SK-N-SH treated with all-trans-retinoic acid at 6 μM for 48 hours (cell line): ENCODE results near the gene HLA-G.

ENCODE experiments used
- ATAC-seq: fragments of 200-7000 bp; cut with Tn5 transposase; 3 replicates; pipeline ENCODE4 v1.9.1; 2020; ENCODE audit warnings: mild to moderate bottlenecking, moderate library complexity
- ARNTL ChIP-seq: fragments of 450-650 bp; formaldehyde crosslinking; IDR thresholded peaks from 2 replicates; pipeline ENCODE4 v1.5.0; 2020; ENCODE audit warnings: low read depth, mild to moderate bottlenecking, moderate library complexity, borderline replicate concordance
- BACH2 ChIP-seq: fragments of 250-450 bp; sonication (Bioruptor Pico); IDR thresholded peaks from 2 replicates; pipeline ENCODE4 v1.9.0; 2021; ENCODE audit warnings: mild to moderate bottlenecking, borderline replicate concordance
- ESRRG ChIP-seq: fragments of 250-450 bp; sonication (Bioruptor Pico); IDR thresholded peaks from 2 replicates; pipeline ENCODE4 v1.6.1; 2021; ENCODE audit warnings: mild to moderate bottlenecking
- GLIS3 ChIP-seq: fragments of 250-450 bp; sonication (Bioruptor Pico); IDR thresholded peaks from 2 replicates; pipeline ENCODE4 v1.5.0; 2020; ENCODE audit warnings: mild to moderate bottlenecking, moderate library complexity
- ISL1 ChIP-seq: fragments of 250-450 bp; sonication (Bioruptor Pico); IDR thresholded peaks from 2 replicates; pipeline ENCODE4 v2.1.2; 2022; ENCODE audit warnings: mild to moderate bottlenecking, moderate library complexity
- OSR1 ChIP-seq: fragments of 250-450 bp; sonication (Bioruptor Pico); IDR thresholded peaks from 2 replicates; pipeline ENCODE4 v1.8.0; 2022; ENCODE audit warnings: moderate library complexity, mild to moderate bottlenecking, inconsistent platforms
- PPARA ChIP-seq: fragments of 250-450 bp; sonication (Bioruptor Pico); IDR thresholded peaks from 2 replicates; pipeline ENCODE4 v1.5.0; 2020; ENCODE audit warnings: mild to moderate bottlenecking, borderline replicate concordance
- SNAI2 ChIP-seq: fragments of 250-450 bp; sonication (Bioruptor Pico); IDR thresholded peaks from 2 replicates; pipeline ENCODE4 v1.5.0; 2020; ENCODE audit warnings: mild to moderate bottlenecking, moderate library complexity
- TCF4 ChIP-seq: fragments of 250-450 bp; sonication (Bioruptor Pico); IDR thresholded peaks from 2 replicates; pipeline ENCODE4 v1.8.0; 2021; ENCODE audit warnings: mild to moderate bottlenecking, moderate library complexity, borderline replicate concordance
- TOX ChIP-seq: fragments of 250-450 bp; sonication (Bioruptor Pico); IDR thresholded peaks from 2 replicates; pipeline ENCODE4 v1.8.0; 2021; ENCODE audit warnings: mild to moderate bottlenecking, moderate library complexity, borderline replicate concordance
- ZC3H10 ChIP-seq: fragments of 250-450 bp; sonication (Bioruptor Pico); IDR thresholded peaks from 2 replicates; pipeline ENCODE4 v1.5.1; 2021; ENCODE audit warnings: mild to moderate bottlenecking, moderate library complexity
- ZFP3 ChIP-seq: fragments of 250-450 bp; sonication (Bioruptor Pico); IDR thresholded peaks from 2 replicates; pipeline ENCODE4 v1.5.0; 2020; ENCODE audit warnings: mild to moderate bottlenecking, moderate library complexity
- ZFP30 ChIP-seq: fragments of 450-650 bp; formaldehyde crosslinking; IDR thresholded peaks from 2 replicates; pipeline ENCODE4 v1.5.0; 2022; ENCODE audit warnings: mild to moderate bottlenecking, moderate library complexity
- ZNF565 ChIP-seq: fragments of 450-650 bp; formaldehyde crosslinking; conservative IDR thresholded peaks from 2 replicates; pipeline ENCODE4 v1.5.0; 2020; ENCODE audit warnings: low read depth, mild to moderate bottlenecking, moderate library complexity
- ZNF70 ChIP-seq: fragments of 450-650 bp; formaldehyde crosslinking; IDR thresholded peaks from 2 replicates; pipeline ENCODE4 v1.5.0; 2020; ENCODE audit warnings: mild to moderate bottlenecking, moderate library complexity
- ZNF8 ChIP-seq: fragments of 450-650 bp; formaldehyde crosslinking; IDR thresholded peaks from 2 replicates; pipeline ENCODE4 v1.5.0; 2020; ENCODE audit warnings: mild to moderate bottlenecking, moderate library complexity
- TF ChIP-seq, protein P1 (sequence below): fragments of 250-450 bp; sonication (Bioruptor Pico); IDR thresholded peaks from 2 replicates; pipeline ENCODE4 v1.5.1; 2020; ENCODE audit warnings: low read depth, mild to moderate bottlenecking, moderate library complexity
- TF ChIP-seq, protein P2 (sequence below): fragments of 250-450 bp; sonication (Bioruptor Pico); IDR thresholded peaks from 2 replicates; pipeline ENCODE4 v1.8.0; 2020; ENCODE audit warnings: mild to moderate bottlenecking, moderate library complexity, borderline replicate concordance
- TF ChIP-seq, protein P3 (sequence below): fragments of 250-450 bp; sonication (Bioruptor Pico); IDR thresholded peaks from 2 replicates; pipeline ENCODE4 v1.5.1; 2021; ENCODE audit warnings: mild to moderate bottlenecking, moderate library complexity
- TF ChIP-seq, protein P4 (sequence below): fragments of 250-450 bp; sonication (Bioruptor Pico); IDR thresholded peaks from 2 replicates; pipeline ENCODE4 v1.8.0; 2021; ENCODE audit warnings: low read depth, mild to moderate bottlenecking, moderate library complexity, borderline replicate concordance

HLA-G gene

DNA sequence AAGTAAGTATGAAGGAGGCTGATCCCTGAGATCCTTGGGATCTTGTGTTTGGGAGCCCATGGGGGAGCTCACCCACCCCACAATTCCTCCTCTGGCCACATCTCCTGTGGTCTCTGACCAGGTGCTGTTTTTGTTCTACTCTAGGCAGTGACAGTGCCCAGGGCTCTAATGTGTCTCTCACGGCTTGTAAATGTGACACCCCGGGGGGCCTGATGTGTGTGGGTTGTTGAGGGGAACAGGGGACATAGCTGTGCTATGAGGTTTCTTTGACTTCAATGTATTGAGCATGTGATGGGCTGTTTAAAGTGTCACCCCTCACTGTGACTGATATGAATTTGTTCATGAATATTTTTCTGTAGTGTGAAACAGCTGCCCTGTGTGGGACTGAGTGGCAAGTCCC lies 2.8 kb downstream of the HLA-G start:
- no peak for ATAC-seq
- TF ChIP-seq OSR1 (CRISPR knock-in tag) (no peak), ISL1 (CRISPR knock-in tag) (no peak), ARNTL (no peak), ZC3H10 (CRISPR knock-in tag) (no peak), ESRRG (CRISPR knock-in tag) (no peak), GLIS3 (CRISPR knock-in tag) (no peak), TCF4 (no peak), TOX (CRISPR knock-in tag) (no peak), SNAI2 (CRISPR knock-in tag) (no peak), ZFP3 (CRISPR knock-in tag) (no peak), ZNF70 (CRISPR knock-in tag) (no peak), ZFP30 (no peak)
- TF ChIP-seq, protein P1, sequence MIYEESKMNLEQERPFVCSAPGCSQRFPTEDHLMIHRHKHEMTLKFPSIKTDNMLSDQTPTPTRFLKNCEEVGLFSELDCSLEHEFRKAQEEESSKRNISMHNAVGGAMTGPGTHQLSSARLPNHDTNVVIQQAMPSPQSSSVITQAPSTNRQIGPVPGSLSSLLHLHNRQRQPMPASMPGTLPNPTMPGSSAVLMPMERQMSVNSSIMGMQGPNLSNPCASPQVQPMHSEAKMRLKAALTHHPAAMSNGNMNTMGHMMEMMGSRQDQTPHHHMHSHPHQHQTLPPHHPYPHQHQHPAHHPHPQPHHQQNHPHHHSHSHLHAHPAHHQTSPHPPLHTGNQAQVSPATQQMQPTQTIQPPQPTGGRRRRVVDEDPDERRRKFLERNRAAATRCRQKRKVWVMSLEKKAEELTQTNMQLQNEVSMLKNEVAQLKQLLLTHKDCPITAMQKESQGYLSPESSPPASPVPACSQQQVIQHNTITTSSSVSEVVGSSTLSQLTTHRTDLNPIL (CRISPR knock-in tag) = no peak

DNA sequence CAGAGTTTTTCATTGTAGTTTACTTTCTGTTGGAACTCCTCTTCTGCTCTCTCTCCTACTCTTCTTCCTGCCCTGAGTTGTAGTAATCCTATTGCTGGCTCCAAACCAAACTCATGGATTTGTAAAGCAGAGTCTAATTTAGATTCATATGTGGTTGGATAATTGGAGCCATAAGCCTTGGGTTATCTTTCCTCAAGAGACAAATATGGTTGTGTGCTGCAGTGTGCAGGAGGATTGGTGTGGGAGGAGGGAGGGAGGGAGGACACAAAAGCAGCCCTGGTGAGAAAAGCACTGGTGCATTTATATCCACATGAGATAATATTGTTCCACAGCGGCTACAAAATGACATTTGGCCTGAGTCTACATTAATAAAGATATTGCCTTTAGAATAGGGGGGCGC lies 4.2 kb downstream of the HLA-G start:
- ATAC-seq = no peak
- no peak for TF ChIP-seq BACH2 (CRISPR knock-in tag)

DNA sequence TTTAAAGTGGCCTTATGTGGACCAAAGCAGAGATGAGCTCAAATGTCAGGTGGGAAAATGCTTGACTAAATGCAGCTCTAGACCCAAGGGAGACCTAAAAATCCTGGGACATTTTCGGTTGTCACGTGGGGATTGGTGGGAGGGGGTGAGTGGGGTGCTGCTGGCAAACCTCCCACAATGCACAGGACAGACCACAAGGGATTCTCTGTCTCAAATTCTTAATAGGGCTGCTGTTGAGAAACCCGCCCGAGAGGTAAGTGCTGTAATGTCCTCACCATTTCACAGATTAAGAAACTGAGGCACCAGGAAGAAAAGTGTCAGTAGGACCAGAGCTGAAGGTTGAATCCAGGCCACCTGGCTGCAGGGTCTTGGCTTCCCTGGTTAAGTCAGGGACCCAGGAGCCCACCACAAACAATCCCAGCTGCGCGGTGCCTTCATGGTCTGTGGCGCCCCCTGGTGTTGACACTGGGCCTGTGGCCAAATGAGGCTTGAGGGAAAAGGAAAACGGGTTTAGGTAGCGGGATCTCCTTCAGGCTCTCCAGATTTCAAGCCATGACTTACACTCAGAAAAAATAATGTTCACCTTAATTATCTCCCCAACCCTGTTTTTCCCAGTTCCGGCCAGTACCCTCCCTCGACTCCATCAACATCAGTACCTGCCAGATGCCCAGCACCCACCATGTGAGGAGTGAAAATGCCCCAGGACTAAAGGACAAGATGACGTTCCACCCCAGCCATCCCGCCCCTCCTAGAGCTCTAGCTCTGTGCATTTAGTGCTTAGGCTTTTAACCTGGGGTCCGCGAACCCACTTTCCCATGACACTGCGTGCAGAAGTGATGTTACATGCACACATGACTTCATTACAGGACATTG lies 7.2 kb downstream of the HLA-G start:
- TF ChIP-seq, protein P1 (CRISPR knock-in tag) = no peak
- TF ChIP-seq, protein P2, sequence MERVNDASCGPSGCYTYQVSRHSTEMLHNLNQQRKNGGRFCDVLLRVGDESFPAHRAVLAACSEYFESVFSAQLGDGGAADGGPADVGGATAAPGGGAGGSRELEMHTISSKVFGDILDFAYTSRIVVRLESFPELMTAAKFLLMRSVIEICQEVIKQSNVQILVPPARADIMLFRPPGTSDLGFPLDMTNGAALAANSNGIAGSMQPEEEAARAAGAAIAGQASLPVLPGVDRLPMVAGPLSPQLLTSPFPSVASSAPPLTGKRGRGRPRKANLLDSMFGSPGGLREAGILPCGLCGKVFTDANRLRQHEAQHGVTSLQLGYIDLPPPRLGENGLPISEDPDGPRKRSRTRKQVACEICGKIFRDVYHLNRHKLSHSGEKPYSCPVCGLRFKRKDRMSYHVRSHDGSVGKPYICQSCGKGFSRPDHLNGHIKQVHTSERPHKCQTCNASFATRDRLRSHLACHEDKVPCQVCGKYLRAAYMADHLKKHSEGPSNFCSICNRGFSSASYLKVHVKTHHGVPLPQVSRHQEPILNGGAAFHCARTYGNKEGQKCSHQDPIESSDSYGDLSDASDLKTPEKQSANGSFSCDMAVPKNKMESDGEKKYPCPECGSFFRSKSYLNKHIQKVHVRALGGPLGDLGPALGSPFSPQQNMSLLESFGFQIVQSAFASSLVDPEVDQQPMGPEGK (CRISPR knock-in tag) = no peak
- no peak for TF ChIP-seq GLIS3 (CRISPR knock-in tag)
- TF ChIP-seq, all 23 proteins: peak for 0
- ATAC-seq = peak; percentile 84

DNA sequence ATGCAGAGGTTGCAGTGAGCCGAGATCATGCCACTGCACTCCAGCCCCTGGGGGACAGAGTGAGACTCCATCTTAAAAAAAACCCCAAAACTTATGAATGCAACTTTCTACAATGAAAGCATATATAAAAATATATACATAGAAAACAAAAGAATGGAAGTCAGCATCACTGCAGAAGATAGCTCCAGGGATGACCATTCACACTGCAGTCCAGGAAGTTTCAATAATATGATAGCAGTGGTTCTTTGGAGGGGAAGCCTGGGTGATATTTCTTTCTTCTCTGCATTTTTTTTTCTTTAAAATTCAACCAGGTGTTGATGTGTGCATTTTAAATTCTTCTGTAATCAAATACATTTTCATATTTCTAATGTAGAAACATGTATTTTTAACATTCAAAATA lies 12.3 kb downstream of the HLA-G start:
- ATAC-seq = no peak
- TF ChIP-seq ZC3H10 (CRISPR knock-in tag) (no peak), ZNF8 (CRISPR knock-in tag) (no peak), ARNTL (no peak), ZNF565 (CRISPR knock-in tag) (no peak), ZFP3 (CRISPR knock-in tag) (no peak), ISL1 (CRISPR knock-in tag) (no peak), ZNF70 (CRISPR knock-in tag) (no peak), PPARA (CRISPR knock-in tag) (no peak), BACH2 (CRISPR knock-in tag) (no peak), ESRRG (CRISPR knock-in tag) (no peak)
- TF ChIP-seq, protein P1 (CRISPR knock-in tag) = no peak
- TF ChIP-seq, protein P3, sequence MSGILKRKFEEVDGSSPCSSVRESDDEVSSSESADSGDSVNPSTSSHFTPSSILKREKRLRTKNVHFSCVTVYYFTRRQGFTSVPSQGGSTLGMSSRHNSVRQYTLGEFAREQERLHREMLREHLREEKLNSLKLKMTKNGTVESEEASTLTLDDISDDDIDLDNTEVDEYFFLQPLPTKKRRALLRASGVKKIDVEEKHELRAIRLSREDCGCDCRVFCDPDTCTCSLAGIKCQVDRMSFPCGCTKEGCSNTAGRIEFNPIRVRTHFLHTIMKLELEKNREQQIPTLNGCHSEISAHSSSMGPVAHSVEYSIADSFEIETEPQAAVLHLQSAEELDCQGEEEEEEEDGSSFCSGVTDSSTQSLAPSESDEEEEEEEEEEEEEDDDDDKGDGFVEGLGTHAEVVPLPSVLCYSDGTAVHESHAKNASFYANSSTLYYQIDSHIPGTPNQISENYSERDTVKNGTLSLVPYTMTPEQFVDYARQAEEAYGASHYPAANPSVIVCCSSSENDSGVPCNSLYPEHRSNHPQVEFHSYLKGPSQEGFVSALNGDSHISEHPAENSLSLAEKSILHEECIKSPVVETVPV (CRISPR knock-in tag) = no peak
- TF ChIP-seq, protein P4, sequence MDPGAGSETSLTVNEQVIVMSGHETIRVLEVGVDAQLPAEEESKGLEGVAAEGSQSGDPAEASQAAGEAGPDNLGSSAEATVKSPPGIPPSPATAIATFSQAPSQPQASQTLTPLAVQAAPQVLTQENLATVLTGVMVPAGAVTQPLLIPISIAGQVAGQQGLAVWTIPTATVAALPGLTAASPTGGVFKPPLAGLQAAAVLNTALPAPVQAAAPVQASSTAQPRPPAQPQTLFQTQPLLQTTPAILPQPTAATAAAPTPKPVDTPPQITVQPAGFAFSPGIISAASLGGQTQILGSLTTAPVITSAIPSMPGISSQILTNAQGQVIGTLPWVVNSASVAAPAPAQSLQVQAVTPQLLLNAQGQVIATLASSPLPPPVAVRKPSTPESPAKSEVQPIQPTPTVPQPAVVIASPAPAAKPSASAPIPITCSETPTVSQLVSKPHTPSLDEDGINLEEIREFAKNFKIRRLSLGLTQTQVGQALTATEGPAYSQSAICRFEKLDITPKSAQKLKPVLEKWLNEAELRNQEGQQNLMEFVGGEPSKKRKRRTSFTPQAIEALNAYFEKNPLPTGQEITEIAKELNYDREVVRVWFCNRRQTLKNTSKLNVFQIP (CRISPR knock-in tag) = no peak
